ENCODE data around the gene NKD2.

DNA sequence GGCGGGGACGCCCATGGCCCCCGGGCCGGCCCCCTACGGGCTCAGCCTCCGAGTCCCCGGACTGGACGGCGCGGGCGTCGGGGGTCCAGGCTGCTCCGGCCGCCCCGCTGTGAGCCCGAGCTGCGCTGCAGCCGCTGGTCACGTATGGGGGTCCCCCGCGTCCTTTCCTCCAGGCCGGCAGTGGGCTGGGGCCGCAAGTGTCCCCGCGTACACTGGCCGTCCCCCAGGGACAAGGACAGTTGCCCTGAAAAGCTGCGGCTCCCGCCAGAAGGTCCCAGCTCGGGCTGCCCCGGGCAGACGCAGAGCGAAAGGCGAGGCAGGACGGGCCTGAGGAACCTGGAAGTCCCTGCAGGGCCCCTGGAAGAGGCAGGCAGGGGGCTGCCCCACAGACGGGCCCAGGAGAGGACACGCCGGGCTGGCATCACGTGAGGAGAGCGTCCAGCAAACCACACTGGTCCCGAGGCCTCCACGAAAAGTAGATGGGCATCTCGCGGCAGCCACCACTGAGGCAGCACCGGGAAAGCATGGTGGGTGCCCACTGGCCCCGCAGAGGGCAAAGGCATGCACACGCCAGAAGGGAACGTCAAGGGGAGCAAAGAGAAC is 3.3 kb upstream of the NKD2 start:
- TF ChIP-seq REST (IDR thresholded peaks at IDR 0.05; ENCODE audit: insufficient read depth in 1 of 2, low read depth in 2 of 2, low read length in 2 of 2): no peak
- no peak for TF ChIP-seq POLR2AphosphoS5 (IDR thresholded peaks at IDR 0.05; ENCODE audit: low read depth, low read length)

Data from PFSK-1 (cell line).